ENCODE results near the gene C14orf93.
"Not testable (repeated sequence)": the region's sequence is repeated elsewhere in the genome, so short reads cannot be mapped to it uniquely, and the experiment has no call there.

C14orf93 gene

DNA sequence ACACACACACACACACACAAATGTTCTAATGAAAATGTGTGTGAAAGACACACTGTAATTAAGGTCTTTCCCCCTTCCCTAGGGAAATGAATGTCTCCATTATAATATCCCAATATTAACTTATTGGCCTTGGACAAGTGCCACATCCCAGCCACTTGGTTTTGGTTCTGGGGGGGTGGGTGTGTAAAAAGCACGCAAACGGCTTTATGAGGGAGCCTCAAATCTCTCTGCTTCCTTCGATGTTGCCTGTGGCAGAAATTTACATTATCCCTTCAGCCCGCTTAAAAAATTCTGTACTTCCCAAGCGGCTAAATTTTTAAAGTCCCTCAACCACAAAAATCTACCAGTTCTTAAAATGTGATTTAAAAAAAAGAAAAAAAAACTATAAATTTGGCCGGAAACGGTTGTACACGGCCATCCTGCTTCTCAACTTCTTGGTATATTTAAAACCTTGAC lies 432 bp downstream of the C14orf93 start:
- H3K4me3 ChIP-seq (ENCODE audit: low read depth, low read length): peak overlapping the region; percentile 49
- TF ChIP-seq, protein P1, sequence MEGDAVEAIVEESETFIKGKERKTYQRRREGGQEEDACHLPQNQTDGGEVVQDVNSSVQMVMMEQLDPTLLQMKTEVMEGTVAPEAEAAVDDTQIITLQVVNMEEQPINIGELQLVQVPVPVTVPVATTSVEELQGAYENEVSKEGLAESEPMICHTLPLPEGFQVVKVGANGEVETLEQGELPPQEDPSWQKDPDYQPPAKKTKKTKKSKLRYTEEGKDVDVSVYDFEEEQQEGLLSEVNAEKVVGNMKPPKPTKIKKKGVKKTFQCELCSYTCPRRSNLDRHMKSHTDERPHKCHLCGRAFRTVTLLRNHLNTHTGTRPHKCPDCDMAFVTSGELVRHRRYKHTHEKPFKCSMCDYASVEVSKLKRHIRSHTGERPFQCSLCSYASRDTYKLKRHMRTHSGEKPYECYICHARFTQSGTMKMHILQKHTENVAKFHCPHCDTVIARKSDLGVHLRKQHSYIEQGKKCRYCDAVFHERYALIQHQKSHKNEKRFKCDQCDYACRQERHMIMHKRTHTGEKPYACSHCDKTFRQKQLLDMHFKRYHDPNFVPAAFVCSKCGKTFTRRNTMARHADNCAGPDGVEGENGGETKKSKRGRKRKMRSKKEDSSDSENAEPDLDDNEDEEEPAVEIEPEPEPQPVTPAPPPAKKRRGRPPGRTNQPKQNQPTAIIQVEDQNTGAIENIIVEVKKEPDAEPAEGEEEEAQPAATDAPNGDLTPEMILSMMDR (IDR thresholded peaks at IDR 0.05; ENCODE audit: low read depth, low read length): no peak
- in situ Hi-C loops (cut with HindIII; ENCODE audit: low sequenced_read_pairs): no loop called here
- DNase-seq (ENCODE audit: low read depth, low spot score): no peak

DNA sequence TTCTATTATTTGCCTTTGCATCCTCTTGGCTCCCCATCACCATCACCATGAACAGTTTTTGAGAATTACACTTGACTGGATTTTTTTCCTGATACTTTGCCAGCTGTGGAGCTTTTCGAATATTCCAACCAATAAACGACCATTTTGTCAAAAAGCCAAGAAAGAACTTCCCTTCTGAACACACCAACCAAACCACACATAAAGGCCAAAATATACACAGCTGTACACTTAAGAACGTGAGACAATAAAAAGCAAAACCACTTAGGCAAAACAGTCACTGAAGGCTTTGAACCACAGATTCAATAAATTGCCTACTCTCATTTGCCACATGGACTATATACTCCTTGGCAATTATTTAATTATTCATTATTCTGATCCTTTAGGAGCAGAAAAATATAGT lies 1.1 kb downstream of the C14orf93 start:
- peak; percentile 32 for DNase-seq (ENCODE audit: low read depth, low spot score)
- H3K4me3 ChIP-seq (ENCODE audit: low read depth, low read length): no peak overlapping the region
- TF ChIP-seq, protein P1 (IDR thresholded peaks at IDR 0.05; ENCODE audit: low read depth, low read length): no peak
- in situ Hi-C loops (cut with HindIII; ENCODE audit: low sequenced_read_pairs): no loop called here

DNA sequence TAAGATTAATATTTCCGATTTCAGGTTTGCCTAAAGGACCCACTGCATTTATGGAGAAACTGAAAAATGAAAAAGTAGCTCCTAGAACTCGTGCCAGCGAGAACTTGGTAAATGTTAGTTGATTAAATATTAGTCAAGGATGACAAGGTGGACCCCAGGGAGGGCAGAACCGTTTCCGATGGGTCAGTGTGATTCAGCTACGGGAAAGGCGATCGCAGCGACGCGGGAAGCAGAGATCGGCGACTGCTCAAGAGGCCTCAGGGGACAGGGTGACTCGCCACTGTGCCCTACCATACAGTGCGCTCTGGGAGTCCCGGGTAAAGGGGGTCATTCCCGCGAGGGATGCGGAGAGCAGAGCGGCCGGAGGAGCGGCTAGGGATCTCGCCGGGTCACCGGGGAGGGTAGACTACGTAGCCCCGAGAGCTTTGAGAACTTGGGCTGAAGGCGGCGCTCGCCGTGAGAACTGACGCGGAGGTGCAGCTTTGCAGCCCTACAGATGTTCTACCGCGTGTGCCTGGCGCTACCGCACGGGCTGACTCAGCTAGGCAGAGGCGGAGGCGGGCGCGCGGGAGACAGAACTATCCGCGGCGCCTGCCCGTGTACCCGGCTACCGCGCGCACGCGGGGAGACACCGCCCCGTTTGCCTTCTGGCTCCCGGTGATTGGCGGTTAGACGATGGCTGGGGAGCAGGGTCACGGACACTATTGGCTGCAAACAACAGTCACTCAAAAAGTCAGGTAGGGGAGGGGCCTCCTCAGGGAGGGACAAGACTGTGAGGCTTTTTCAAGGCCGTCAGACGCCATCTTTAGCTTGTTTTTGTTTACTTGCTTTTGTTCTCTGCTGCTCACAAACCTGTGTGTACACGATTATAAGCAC lies 3.2 kb downstream of the C14orf93 start:
- H3K4me3 ChIP-seq (ENCODE audit: low read depth, low read length): peak overlapping the region; percentile 64
- TF ChIP-seq, protein P1 (IDR thresholded peaks at IDR 0.05; ENCODE audit: low read depth, low read length): peak; percentile 29
- DNase-seq (ENCODE audit: low read depth, low spot score): peak; percentile 98
- in situ Hi-C loops (cut with HindIII; ENCODE audit: low sequenced_read_pairs): no loop called here

- in situ Hi-C loops (cut with HindIII; ENCODE audit: low sequenced_read_pairs): no loop called here
- no peak for DNase-seq (ENCODE audit: low read depth, low spot score)
- TF ChIP-seq, protein P1 (IDR thresholded peaks at IDR 0.05; ENCODE audit: low read depth, low read length): no peak
- H3K4me3 ChIP-seq (ENCODE audit: low read depth, low read length): peak overlapping the region; percentile 64
Observed at GRCh38 chr14:23006188-23006534, 3.8 kb downstream of the C14orf93 start.

GRCh38 chr14:23005451-23006187 lies 4.3 kb downstream of the C14orf93 start:
- in situ Hi-C loops (cut with HindIII; ENCODE audit: low sequenced_read_pairs): no loop called here
- DNase-seq (ENCODE audit: low read depth, low spot score): peak; percentile 29
- no peak overlapping the region for H3K4me3 ChIP-seq (ENCODE audit: low read depth, low read length)
- TF ChIP-seq, protein P1 (IDR thresholded peaks at IDR 0.05; ENCODE audit: low read depth, low read length): no peak

- in situ Hi-C loops (cut with HindIII; ENCODE audit: low sequenced_read_pairs); H3K4me3 ChIP-seq (ENCODE audit: low read depth, low read length); DNase-seq (ENCODE audit: low read depth, low spot score): not testable (repeated sequence)
Observed at GRCh38 chr14:23004274-23004673, 5.7 kb downstream of the C14orf93 start.

DNA sequence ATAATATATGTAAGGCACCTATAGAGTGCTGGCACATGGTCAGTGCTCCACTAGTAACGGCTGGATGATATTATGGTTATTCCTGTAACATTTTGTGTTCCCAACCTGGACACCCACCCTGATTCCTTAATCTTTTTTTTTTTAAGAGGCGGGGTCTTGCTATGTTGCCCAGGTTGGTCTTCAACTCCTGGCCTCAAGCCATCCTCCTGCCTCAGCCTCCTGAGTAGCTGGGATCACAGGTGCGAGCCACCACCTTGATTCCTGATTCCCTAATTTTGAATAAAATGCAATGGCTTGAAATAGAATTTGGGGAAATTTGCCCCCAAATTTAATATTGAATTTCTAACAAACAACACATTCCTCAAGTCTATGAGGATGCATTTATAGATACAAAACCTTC lies 7.4 kb downstream of the C14orf93 start:
- in situ Hi-C loops (cut with HindIII; ENCODE audit: low sequenced_read_pairs): no loop called here
- no peak for DNase-seq (ENCODE audit: low read depth, low spot score)
- TF ChIP-seq, protein P1 (IDR thresholded peaks at IDR 0.05; ENCODE audit: low read depth, low read length): no peak
- no peak overlapping the region for H3K4me3 ChIP-seq (ENCODE audit: low read depth, low read length)

Measured in astrocyte of the spinal cord (primary cell).